Measurements from ENCODE around the gene ZNF254.

ZNF254 gene

GRCh38 chr19:24177686-24178085 is 90.7 kb downstream of the ZNF254 start:
- no peaks in the 10 kb centered on the region for H3K36me3 ChIP-seq (replicated peaks; ENCODE audit: low read depth, low read length)
- no peaks in the 10 kb centered on the region for H3K9me3 ChIP-seq (ENCODE audit: insufficient read depth, low read length)
- H3K79me2 ChIP-seq (ENCODE audit: low read length) = no peaks in the 10 kb centered on the region
- no peak overlapping the region for H3K27ac ChIP-seq (ENCODE audit: low read length)
- no peaks in the 10 kb centered on the region for H3K4me1 ChIP-seq (ENCODE audit: low read length)
- H3K27me3 ChIP-seq (ENCODE audit: low read depth, low read length) = no peaks in the 10 kb centered on the region
- no peak overlapping the region for H3K4me3 ChIP-seq (ENCODE audit: low read length)
- H2AFZ ChIP-seq (ENCODE audit: low read depth, low read length) = no peak overlapping the region
- TF ChIP-seq EZH2phosphoT487 (IDR thresholded peaks at IDR 0.05; ENCODE audit: low read depth) (no peak), CTCF (IDR thresholded peaks at IDR 0.05; ENCODE audit: low read depth, low read length) (no peak)
- no peak overlapping the region for H3K4me2 ChIP-seq (ENCODE audit: low read length)
- H4K20me1 ChIP-seq (ENCODE audit: insufficient read depth, low read length) = no peaks in the 10 kb centered on the region
- no peak overlapping the region for H3K9ac ChIP-seq (ENCODE audit: low read length)

GRCh38 chr19:24178207-24178606 is 91.2 kb downstream of the ZNF254 start:
- Histone ChIP-seq H3K27me3 (ENCODE audit: low read depth, low read length) (no peaks in the 10 kb centered on the region), H3K4me1 (ENCODE audit: low read length) (no peaks in the 10 kb centered on the region), H3K4me2 (ENCODE audit: low read length) (no peak overlapping the region), H3K9ac (ENCODE audit: low read length) (no peak overlapping the region), H3K9me3 (ENCODE audit: insufficient read depth, low read length) (no peaks in the 10 kb centered on the region), H3K4me3 (ENCODE audit: low read length) (no peak overlapping the region), H2AFZ (ENCODE audit: low read depth, low read length) (no peak overlapping the region), H3K36me3 (replicated peaks; ENCODE audit: low read depth, low read length) (no peaks in the 10 kb centered on the region), H3K79me2 (ENCODE audit: low read length) (no peaks in the 10 kb centered on the region), H3K27ac (ENCODE audit: low read length) (no peak overlapping the region), H4K20me1 (ENCODE audit: insufficient read depth, low read length) (no peaks in the 10 kb centered on the region)
- no peak for TF ChIP-seq CTCF (IDR thresholded peaks at IDR 0.05; ENCODE audit: low read depth, low read length)
- no peak for TF ChIP-seq EZH2phosphoT487 (IDR thresholded peaks at IDR 0.05; ENCODE audit: low read depth)

Measured in OCI-LY3 (cell line).